HUES48 (cell line): ENCODE data around the gene PCDHGA3.
"Not testable (repeated sequence)": the region's sequence is repeated elsewhere in the genome, so short reads cannot be mapped to it uniquely, and the experiment has no call there.

Experiments
- H3K27ac ChIP-seq: one replicate; pipeline ENCODE4 v1.7.0; 2013; ENCODE audit warnings: low read depth, low read length, inconsistent platforms
- H3K27me3 ChIP-seq: 2 replicates; pipeline ENCODE4 v1.6.1; 2013; ENCODE audit warnings: mild to moderate bottlenecking, low read length; ENCODE audit not compliant: control insufficient read depth, insufficient read depth
- H3K36me3 ChIP-seq: 2 replicates; pipeline ENCODE4 v1.6.1; 2013; ENCODE audit warnings: low read length; ENCODE audit not compliant: control insufficient read depth, insufficient read depth
- H3K4me1 ChIP-seq: 2 replicates; pipeline ENCODE4 v1.6.1; 2013; ENCODE audit warnings: mild to moderate bottlenecking, low read length; ENCODE audit not compliant: control insufficient read depth, insufficient read depth
- H3K4me3 ChIP-seq: 2 replicates; pipeline ENCODE4 v1.5.1; 2013; ENCODE audit warnings: mild to moderate bottlenecking, low read depth, low read length
- H3K9ac ChIP-seq: 2 replicates; pipeline ENCODE4 v1.6.1; 2013; ENCODE audit warnings: mild to moderate bottlenecking, low read depth, low read length, moderate library complexity
- H3K9me3 ChIP-seq: 2 replicates; pipeline ENCODE4 v1.6.1; 2013; ENCODE audit warnings: low read length; ENCODE audit not compliant: control insufficient read depth, insufficient read depth

Gene PCDHGA3

GRCh38 chr5:141326088-141326854 is 17.4 kb upstream of the PCDHGA3 start:
- Histone ChIP-seq H3K36me3 (no peaks in the 10 kb centered on the region), H3K9me3 (no peaks in the 10 kb centered on the region; the same call in 1 of the 2 replicates), H3K27me3 (no peaks in the 10 kb centered on the region), H3K4me3 (peak overlapping the region; percentile 37), H3K9ac (peak overlapping the region; percentile 20; the same call in 1 of the 2 replicates), H3K27ac (no peak overlapping the region), H3K4me1 (no peaks in the 10 kb centered on the region)

- no peaks in the 10 kb centered on the region for H3K4me1 ChIP-seq
- no peaks in the 10 kb centered on the region for H3K36me3 ChIP-seq
- H3K4me3 ChIP-seq, result no peak overlapping the region
- H3K27me3 ChIP-seq, result no peaks in the 10 kb centered on the region
- H3K27ac ChIP-seq, result no peak overlapping the region
- H3K9me3 ChIP-seq, result peaks cover 9% of the 10 kb centered on the region
- H3K9ac ChIP-seq, result no peak overlapping the region
These were observed 15.4 kb upstream of the PCDHGA3 start for GRCh38 chr5:141328231-141328630.

- H3K4me1 ChIP-seq, result no peaks in the 10 kb centered on the region
- H3K27ac ChIP-seq, result no peak within 1 kb of the TSS
- peak within 1 kb of the TSS; percentile 31; the same call in 1 of the 2 replicates for H3K4me3 ChIP-seq
- H3K27me3 ChIP-seq, result no peaks in the 10 kb centered on the region
- H3K9ac ChIP-seq, result no peak within 1 kb of the TSS
- H3K9me3 ChIP-seq, result peaks cover 27% of the 10 kb centered on the region
- no peaks in the 10 kb centered on the region for H3K36me3 ChIP-seq
These were observed 13.1 kb upstream of the PCDHGA3 start, which contains the start of gene PCDHGA1 for GRCh38 chr5:141330299-141331080. PCDHGA1 (plus strand) TSS chr5:141330514.

- H3K27ac ChIP-seq, H3K9ac ChIP-seq, H3K4me1 ChIP-seq, H3K27me3 ChIP-seq, H3K4me3 ChIP-seq, H3K36me3 ChIP-seq: not testable (repeated sequence)
- H3K9me3 ChIP-seq, result peaks cover 27% of the 10 kb centered on the region
These were observed 11.1 kb upstream of the PCDHGA3 start for GRCh38 chr5:141332571-141332970.

- no peaks in the 10 kb centered on the region for H3K4me1 ChIP-seq
- H3K4me3 ChIP-seq, result no peak within 1 kb of the TSS
- H3K27me3 ChIP-seq, result no peaks in the 10 kb centered on the region
- no peaks in the 10 kb centered on the region for H3K36me3 ChIP-seq
- no peak within 1 kb of the TSS for H3K9ac ChIP-seq
- H3K27ac ChIP-seq, result no peak within 1 kb of the TSS
- H3K9me3 ChIP-seq, result peaks cover 38% of the 10 kb centered on the region
These were observed 4.9 kb upstream of the PCDHGA3 start, which contains the start of gene PCDHGA2 for GRCh38 chr5:141338538-141339306. PCDHGA2 (plus strand) TSS chr5:141338760.

- not testable (repeated sequence) for H3K4me3 ChIP-seq, H3K36me3 ChIP-seq, H3K27ac ChIP-seq, H3K9ac ChIP-seq, H3K27me3 ChIP-seq, H3K4me1 ChIP-seq
- peaks cover 39% of the 10 kb centered on the region for H3K9me3 ChIP-seq
These were observed 2.8 kb upstream of the PCDHGA3 start for GRCh38 chr5:141340781-141341354.

- Histone ChIP-seq H3K27ac (no peak overlapping the region), H3K36me3 (no peaks in the 10 kb centered on the region), H3K27me3 (no peaks in the 10 kb centered on the region), H3K4me1 (no peaks in the 10 kb centered on the region), H3K9ac (no peak overlapping the region), H3K4me3 (no peak overlapping the region), H3K9me3 (peaks cover 39% of the 10 kb centered on the region)
These were observed 856 bp upstream of the PCDHGA3 start for GRCh38 chr5:141342773-141343172.

GRCh38 chr5:141343953-141344463 is 379 bp downstream of the PCDHGA3 start:
- no peaks in the 10 kb centered on the region for H3K4me1 ChIP-seq
- peaks cover 43% of the 10 kb centered on the region for H3K9me3 ChIP-seq
- peak overlapping the region; percentile 63 for H3K4me3 ChIP-seq
- peak overlapping the region; percentile 26 for H3K27ac ChIP-seq
- 0 out of 2 replicates have a peak overlapping the region, but pooled peaks have one; percentile 24 for H3K9ac ChIP-seq
- H3K27me3 ChIP-seq, result no peaks in the 10 kb centered on the region
- no peaks in the 10 kb centered on the region for H3K36me3 ChIP-seq

GRCh38 chr5:141345327-141345726 is 1.7 kb downstream of the PCDHGA3 start:
- Histone ChIP-seq H3K4me1 (no peaks in the 10 kb centered on the region), H3K9ac (no peak overlapping the region), H3K27ac (no peak overlapping the region), H3K9me3 (peaks cover 31% of the 10 kb centered on the region), H3K36me3 (no peaks in the 10 kb centered on the region), H3K4me3 (no peak overlapping the region), H3K27me3 (no peaks in the 10 kb centered on the region)

- not testable (repeated sequence) for H3K4me3 ChIP-seq, H3K36me3 ChIP-seq, H3K4me1 ChIP-seq, H3K9ac ChIP-seq, H3K27ac ChIP-seq, H3K27me3 ChIP-seq
- peaks cover 31% of the 10 kb centered on the region for H3K9me3 ChIP-seq
These were observed 2.4 kb downstream of the PCDHGA3 start for GRCh38 chr5:141346017-141346416.
